ENCODE results near the gene C1orf198. TPM values are rescaled to one million over a fixed set of nuclear protein-coding genes. Genes with fewer than 3 reads are reported as not detected.
"Not testable (repeated sequence)": the region's sequence is repeated elsewhere in the genome, so short reads cannot be mapped to it uniquely, and the experiment has no call there.

Gene C1orf198
- total RNA-seq, 1 donor from 2014 or later: 17.1 TPM

- no peak for DNase-seq (ENCODE audit: low read depth in 2 of 2)
Observed at GRCh38 chr1:230861489-230861888, 6.8 kb downstream of the C1orf198 start.

DNA sequence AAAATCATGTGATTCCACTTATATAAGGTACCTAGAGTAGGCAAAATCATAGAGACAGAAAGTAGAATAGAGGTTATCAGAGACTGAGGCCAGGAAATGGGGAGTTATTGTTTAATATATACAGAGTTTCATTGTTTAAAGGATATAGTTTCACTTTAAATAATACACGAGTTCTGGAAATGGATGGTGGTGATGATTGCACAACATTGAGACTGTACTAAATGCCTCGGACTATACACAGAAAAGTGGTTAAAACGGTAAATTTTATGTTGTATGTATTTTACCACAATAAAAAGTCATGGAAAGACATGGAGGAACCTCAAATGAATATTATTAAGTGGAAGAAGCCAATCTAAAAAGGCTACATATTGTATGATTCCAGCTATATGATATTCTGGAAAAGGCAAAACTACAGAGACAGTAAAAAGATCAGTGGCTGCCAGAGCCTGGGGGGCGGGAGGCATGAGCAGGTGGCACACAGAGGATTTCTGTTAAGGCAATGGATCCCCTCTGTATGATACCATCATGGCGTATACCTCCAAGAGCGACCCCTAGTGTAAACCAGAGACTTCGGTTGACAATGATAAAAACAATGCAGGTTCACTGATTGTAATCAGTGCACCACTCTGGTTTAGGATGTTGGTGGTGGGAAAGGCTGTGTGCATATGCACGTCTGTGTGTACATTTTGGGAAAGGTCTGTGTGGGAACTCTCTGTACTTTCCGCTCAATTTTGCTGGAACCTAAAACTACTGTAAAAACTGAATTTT is 7.5 kb downstream of the C1orf198 start:
- no peak for DNase-seq (ENCODE audit: low read depth in 2 of 2)

DNA sequence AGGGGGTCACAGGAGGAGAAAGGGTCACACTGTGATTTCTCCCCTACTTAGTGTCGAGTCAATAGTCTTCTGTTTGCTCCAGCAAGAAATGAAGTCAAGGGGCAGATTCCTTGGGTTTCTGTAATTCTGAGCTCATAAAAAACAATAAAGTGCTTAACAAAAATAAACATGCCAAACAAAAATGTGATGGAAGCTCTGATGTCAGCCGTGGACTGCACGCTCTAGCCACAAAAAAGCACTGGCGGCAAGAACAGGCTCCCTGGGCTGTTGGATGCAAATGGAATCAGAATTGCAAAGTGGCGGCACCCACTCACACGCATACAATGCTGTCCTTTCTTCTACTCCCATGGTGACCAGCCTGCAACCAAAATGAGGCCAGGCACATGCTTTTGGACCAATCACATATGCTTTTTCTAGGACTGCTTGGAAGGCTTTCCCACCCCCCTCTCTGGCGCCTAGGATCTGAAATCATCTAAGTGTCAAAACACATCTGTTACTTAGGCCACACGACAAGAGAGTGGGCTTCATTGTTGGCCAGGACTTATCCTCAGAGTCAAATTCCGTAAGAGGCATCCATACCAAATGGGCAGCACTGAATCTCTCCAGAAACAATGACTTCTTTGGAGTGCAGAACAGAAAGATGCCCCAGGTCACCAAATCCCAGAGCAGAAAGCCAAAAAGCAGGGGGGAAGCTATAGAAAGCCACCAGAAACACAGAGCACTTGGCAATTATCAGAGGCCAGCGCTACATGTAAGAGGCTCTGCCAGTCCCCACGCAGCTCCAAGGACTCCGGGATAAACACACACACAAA is 9.2 kb downstream of the C1orf198 start:
- DNase-seq (ENCODE audit: low read depth in 2 of 2): no peak

DNA sequence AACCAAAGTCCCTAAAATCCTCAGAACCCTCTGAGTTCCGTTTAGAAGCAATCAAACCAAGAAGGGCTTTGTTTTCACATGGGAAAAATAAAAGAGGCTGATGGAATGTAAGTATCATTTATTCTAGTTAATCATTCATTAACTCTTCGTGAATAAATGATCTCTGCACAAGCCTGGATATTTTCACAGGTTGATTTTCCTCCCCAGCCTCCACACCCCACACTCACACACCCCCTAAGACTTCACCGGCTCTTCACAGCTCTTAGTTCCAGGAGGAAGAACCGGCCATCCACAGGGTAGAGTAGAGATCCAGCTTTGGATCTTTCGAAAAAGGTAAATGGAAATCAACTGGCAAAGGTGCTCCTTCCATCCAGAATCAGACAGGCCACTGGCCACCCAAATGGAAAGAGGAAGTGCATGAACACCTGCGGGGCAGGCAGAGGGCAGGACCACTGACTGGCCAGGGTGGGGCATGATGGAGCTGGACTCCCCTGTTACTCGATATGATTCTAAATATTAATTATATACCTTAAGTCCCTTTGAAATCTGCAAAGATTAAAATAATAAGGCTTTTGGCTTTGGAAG is 10.0 kb downstream of the C1orf198 start:
- DNase-seq (ENCODE audit: low read depth in 2 of 2): no peak

DNA sequence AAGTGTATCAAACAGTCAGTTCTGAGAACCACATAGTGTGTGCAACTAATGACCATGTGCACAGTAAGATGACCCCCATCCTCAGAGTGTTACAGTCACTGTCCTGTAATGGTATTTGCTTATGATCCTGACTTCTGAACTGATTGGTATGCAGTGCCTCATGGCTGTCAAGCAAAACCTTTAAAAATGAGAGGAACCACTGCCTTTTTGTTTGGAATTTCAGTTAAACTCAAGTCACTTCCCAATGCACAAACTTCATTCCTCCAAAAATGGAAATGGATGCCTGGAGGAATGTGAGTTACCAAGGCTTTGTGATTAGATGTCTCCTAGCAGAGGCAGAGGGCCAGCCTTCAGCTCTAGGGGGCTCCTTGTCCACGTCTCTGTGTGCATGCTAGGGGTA is 10.5 kb downstream of the C1orf198 start:
- no peak for DNase-seq (ENCODE audit: low read depth in 2 of 2)

GRCh38 chr1:230857077-230857476 is 11.2 kb downstream of the C1orf198 start:
- DNase-seq (ENCODE audit: low read depth in 2 of 2): peak in 1 of 2 donors; percentile 54

- peak in 1 of 2 donors; percentile 7 for DNase-seq (ENCODE audit: low read depth in 2 of 2)
Observed at GRCh38 chr1:230855886-230856285, 12.4 kb downstream of the C1orf198 start.

GRCh38 chr1:230854423-230854822 is 13.9 kb downstream of the C1orf198 start:
- no peak for DNase-seq (ENCODE audit: low read depth in 2 of 2)

DNA sequence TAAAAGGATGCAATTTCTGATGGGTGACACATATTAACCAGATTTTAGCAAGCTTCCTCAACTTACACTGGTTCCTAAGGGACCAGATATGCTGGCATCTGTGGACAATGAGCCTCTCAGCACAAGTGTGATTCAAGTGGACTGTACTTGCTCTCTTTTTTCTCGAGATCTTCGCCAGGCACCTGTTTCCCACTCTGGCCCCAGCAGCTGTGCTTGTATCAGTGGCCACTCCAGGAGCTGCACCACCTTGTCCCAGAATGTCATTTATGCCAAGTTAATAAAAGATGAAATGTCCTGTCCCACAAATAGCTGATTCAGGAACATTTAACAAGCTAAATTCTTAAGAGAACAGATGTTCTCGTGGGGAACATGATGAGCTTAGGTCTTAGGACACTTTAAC is 14.6 kb downstream of the C1orf198 start:
- no peak for DNase-seq (ENCODE audit: low read depth in 2 of 2)

DNA sequence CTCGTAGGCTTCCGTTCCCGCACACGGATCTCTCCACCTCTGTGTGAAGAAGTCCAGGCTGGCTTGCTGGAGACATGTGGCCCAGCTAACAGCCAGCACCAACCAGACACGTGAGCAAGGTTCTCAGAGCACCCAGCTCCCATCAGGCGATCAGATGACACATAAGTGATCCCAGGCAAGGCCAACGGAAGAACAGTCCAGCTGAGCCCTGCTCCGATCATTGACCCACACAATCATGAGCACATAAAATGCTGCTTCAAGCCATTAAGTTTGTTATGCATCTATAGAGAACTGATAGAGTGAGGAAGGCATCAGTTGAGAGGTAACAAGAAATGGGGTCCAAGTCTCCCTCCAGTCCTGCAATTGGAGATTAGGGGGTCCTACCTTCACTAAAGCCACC is 15.4 kb downstream of the C1orf198 start:
- DNase-seq (ENCODE audit: low read depth in 2 of 2): no peak

- DNase-seq (ENCODE audit: low read depth in 2 of 2): no peak
Observed at GRCh38 chr1:230851291-230851691, 17.0 kb downstream of the C1orf198 start.

DNA sequence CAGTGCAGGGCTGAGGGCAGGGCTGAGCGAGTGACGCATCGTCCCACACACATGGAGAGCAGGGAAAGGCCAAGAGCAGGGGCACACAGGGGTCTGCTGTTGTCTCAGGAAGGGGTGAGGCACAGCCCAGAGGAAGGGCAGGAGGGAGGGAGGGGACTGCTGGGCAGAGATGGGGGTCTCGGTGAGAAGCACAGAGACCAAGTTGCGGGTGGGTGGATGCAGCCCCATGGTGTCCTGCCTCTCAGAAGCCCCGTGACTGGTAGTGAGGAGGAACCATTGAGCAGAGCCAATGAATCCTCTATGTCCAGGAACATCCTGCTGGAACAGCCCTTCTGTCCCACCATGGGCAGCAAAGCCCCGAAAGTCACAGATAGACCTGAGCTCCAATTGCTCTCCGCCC is 17.8 kb downstream of the C1orf198 start:
- no peak for DNase-seq (ENCODE audit: low read depth in 2 of 2)

DNA sequence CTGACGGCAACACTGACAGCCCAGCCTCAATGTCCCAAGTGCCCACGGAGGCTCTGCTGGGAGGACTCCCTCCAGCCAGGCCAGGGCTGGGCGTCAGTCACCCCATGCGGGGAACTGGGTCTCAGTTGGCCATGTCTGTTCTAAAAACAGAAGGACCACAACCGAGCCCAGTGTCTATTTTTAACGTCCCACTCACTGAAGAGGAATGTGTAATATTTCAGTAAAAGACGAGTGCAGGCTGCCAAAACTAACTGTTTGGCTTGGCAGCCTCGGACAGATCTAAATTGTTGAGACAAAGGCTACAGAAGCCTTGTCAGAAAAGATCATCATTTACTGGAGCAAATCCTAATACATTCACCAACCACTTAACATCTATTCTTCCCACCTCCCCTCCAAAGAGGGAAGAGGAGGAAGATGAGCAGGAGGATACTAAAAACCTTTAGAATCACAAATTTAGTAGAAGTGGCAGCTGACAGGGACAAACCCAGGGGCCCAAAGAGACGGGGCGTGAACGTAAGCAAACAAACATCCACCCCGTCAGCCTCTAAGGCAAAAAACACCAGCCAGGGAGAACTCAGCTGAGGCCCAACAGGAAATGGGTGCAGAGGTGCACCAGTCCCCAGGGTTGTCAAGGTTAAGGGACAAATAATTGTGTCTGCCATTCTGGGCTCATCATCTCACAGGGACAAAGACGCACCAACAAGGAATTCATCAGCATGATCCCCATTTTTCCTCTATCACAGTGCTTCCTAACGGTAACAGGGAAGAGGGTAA is 18.7 kb downstream of the C1orf198 start:
- peak; percentile 73 to 92 for DNase-seq (ENCODE audit: low read depth in 2 of 2)

DNA sequence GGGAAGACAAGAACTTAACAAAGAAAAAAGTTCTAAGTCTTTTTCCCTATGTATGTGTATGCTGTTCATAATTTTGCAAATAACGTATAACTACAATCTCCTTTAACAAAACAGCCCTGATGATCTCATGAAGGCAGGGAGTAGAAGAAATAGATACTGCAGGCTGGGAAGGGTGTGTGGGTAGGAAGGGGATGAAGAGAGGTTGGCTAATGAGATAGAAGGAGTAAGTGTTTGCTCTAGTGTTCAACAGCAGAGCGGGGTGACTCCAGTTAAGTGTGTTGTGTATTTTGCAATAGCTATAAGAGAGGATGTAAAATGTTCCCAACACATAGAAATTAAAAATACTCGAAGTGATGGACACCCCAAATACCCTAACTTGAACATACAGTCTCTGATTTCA is 20.1 kb downstream of the C1orf198 start:
- no peak for DNase-seq (ENCODE audit: low read depth in 2 of 2)

- not testable (repeated sequence) for DNase-seq (ENCODE audit: low read depth in 2 of 2)
Observed at GRCh38 chr1:230845184-230845583, 23.1 kb downstream of the C1orf198 start.

GRCh38 chr1:230844561-230844960 is 23.8 kb downstream of the C1orf198 start:
- DNase-seq (ENCODE audit: low read depth in 2 of 2): no peak

- no peak for DNase-seq (ENCODE audit: low read depth in 2 of 2)
Observed at GRCh38 chr1:230843503-230844309, 24.6 kb downstream of the C1orf198 start.

- DNase-seq (ENCODE audit: low read depth in 2 of 2): no peak
Observed at GRCh38 chr1:230842801-230843200, 25.5 kb downstream of the C1orf198 start.

- no peak for DNase-seq (ENCODE audit: low read depth in 2 of 2)
Observed at GRCh38 chr1:230839173-230839572, 29.1 kb downstream of the C1orf198 start.

DNA sequence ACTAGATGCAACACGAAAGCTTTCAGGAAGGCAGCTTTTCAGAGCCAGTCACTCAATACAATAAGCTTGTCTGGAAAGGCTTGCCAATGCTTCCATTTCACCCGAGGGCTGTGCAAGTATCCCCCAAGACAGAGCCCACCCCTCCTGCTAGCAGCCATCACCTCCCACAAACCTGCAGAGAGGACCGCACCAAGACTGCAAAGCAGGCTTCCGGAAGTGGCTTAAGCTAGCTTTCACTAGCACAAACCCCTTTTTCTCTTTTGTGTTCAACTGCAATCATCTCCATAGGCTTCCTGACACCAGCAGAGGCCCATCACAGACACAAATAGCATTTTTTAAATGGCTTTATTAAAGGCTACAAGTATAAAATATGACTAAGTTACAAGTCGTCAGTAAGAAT is 31.5 kb downstream of the C1orf198 start:
- DNase-seq (ENCODE audit: low read depth in 2 of 2): no peak

GRCh38 chr1:230836347-230836746 is 32.0 kb downstream of the C1orf198 start:
- DNase-seq (ENCODE audit: low read depth in 2 of 2): no peak

Data from dermis microvascular lymphatic vessel endothelial cell (primary cell).